SK-N-SH (cell line): ENCODE measurements around the gene PDXP.

ENCODE experiments used
- ELF1 ChIP-seq: IDR thresholded peaks from 2 replicates; pipeline ENCODE4 v1.4.0; 2012
- TF ChIP-seq, protein P1 (sequence below): fragments of 200-600 bp; sonication (generic); IDR thresholded peaks from 2 replicates; pipeline ENCODE4 v1.6.1; 2017; ENCODE audit warnings: antibody characterized with exemption, mild to moderate bottlenecking, moderate library complexity

DNA sequence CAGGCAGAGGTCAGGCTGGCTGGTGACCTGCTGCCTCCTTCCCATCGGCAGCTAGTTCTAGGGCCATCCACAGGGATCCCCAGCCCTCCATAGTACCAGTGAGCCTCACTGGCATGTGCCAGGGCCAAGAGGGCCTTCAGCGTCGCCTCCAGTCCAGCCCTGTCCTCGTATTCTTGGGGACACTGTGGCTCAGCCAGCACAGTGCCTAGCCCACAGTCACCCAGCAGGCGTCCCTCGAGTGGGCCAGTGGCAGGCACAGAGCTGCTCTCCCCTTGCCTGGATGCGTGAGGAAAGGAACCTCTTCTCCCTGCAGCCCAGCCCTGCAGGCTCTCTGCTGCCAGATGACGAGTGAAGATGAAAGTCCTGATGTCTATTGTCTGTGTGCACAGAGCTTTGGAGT lies 29.7 kb upstream of the PDXP start:
- TF ChIP-seq, protein P1, sequence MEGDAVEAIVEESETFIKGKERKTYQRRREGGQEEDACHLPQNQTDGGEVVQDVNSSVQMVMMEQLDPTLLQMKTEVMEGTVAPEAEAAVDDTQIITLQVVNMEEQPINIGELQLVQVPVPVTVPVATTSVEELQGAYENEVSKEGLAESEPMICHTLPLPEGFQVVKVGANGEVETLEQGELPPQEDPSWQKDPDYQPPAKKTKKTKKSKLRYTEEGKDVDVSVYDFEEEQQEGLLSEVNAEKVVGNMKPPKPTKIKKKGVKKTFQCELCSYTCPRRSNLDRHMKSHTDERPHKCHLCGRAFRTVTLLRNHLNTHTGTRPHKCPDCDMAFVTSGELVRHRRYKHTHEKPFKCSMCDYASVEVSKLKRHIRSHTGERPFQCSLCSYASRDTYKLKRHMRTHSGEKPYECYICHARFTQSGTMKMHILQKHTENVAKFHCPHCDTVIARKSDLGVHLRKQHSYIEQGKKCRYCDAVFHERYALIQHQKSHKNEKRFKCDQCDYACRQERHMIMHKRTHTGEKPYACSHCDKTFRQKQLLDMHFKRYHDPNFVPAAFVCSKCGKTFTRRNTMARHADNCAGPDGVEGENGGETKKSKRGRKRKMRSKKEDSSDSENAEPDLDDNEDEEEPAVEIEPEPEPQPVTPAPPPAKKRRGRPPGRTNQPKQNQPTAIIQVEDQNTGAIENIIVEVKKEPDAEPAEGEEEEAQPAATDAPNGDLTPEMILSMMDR: no peak
- no peak for TF ChIP-seq ELF1
